Measurements from ENCODE around the gene SALL3.

SALL3 gene

DNA sequence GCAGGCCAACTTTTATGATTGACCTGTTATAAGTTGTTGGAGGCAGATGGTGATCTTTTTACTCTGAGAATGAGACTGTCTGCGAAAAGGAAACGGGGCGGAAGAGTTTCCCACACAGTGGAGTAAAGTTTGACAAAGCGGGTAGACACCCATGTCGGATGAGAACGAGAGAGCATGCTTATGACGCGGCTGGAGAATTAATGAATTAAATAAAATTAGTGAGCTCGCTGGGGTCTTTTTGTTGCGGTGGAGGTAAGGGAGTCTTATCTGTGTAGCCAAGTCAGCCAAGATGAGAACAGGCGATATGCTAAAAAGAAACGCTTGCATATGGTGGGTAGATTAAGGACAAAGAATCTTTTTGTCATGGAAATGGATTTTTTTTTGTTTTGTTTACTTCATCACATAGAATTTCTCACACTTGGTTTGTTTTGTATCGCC is 1.8 kb downstream of the SALL3 start:
- DNase-seq = no peak

GRCh38 chr18:78981989-78982620 is 2.5 kb downstream of the SALL3 start:
- DNase-seq = no peak

- no peak for DNase-seq
Measured at GRCh38 chr18:78983512-78983911, 3.9 kb downstream of the SALL3 start.

DNA sequence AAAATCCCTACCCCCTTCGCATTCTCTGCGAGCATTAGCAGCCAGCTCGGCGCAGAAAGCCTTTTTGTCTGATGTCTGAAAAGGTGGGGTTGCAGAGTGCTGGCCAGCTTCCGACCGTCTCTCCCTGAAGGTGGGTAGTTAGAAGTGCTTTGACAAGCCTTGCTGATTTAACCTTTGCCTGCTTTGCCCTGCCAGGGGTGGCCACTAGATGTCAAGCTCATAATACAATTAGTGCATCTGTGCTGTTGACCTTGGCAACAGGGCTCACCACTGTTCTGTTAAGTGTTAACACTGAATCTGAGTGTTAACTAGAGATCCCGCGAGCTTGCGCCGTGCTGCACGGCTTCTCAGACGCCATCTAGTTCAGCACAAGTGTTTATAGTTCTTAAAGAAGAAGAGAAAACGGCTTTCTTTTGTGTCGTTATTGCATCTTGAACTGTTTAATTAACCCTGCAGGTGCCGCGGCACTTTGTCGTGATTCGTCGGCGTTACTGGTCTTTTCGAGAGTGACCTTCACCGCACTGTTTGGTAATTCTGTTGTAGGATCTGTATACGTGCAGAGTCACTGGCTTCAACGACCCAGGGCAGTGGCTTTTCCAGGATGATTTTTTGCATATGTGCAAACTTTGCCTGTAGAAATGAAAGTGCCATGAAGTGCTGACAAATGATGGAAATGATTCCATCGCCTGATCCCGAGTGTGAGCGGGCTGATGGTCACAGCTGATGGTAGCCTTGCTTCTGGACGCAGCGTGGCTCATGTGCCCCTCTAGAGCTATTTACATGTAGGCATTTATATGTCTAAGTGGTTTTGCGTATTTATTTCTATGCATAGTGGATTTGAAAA is 5.5 kb downstream of the SALL3 start:
- no peak for DNase-seq

- DNase-seq = no peak
Measured at GRCh38 chr18:78986018-78986481, 6.4 kb downstream of the SALL3 start.

DNA sequence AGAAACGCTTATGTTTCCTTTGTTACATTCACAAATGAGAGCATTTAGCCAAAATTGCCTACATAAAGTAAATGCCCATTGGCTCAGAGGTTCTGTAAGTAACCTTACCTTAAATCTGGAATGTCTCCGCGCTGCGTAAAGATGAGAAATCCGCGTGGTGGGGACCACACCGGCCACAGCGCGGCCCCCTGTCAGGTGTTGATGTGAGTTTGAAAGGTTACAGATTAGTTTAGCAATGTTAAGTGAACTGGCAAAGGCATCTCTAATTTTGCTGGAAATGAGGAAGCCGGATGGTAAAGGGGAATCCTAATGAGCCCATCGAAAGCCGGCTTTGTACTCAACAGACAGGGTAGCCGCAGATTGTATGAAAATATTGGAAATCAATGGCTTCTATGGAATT is 11.8 kb downstream of the SALL3 start:
- DNase-seq = no peak

DNA sequence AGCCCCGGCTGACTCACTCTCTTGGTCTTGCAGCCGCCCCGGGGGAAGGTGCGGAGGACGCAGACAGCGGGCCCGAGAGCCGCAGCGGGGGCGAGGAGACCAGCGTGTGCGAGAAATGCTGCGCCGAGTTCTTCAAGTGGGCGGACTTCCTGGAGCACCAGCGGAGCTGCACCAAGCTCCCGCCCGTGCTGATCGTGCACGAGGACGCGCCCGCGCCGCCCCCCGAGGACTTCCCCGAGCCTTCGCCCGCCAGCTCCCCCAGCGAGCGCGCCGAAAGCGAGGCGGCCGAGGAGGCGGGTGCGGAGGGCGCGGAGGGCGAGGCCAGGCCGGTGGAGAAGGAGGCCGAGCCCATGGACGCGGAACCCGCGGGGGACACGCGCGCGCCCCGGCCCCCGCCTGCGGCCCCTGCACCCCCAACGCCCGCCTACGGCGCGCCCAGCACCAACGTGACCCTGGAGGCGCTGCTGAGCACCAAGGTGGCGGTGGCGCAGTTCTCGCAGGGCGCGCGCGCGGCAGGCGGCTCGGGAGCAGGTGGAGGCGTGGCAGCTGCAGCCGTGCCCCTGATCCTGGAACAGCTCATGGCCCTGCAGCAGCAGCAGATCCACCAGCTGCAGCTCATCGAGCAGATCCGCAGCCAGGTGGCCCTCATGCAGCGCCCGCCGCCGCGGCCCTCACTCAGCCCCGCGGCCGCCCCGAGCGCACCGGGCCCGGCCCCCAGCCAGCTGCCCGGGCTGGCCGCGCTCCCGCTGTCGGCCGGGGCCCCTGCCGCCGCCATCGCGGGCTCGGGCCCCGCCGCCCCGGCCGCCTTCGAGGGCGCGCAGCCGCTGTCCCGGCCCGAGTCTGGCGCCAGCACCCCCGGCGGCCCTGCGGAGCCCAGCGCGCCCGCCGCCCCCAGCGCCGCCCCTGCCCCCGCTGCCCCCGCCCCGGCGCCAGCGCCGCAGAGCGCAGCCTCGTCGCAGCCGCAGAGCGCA is 12.7 kb downstream of the SALL3 start:
- DNase-seq = no peak

DNA sequence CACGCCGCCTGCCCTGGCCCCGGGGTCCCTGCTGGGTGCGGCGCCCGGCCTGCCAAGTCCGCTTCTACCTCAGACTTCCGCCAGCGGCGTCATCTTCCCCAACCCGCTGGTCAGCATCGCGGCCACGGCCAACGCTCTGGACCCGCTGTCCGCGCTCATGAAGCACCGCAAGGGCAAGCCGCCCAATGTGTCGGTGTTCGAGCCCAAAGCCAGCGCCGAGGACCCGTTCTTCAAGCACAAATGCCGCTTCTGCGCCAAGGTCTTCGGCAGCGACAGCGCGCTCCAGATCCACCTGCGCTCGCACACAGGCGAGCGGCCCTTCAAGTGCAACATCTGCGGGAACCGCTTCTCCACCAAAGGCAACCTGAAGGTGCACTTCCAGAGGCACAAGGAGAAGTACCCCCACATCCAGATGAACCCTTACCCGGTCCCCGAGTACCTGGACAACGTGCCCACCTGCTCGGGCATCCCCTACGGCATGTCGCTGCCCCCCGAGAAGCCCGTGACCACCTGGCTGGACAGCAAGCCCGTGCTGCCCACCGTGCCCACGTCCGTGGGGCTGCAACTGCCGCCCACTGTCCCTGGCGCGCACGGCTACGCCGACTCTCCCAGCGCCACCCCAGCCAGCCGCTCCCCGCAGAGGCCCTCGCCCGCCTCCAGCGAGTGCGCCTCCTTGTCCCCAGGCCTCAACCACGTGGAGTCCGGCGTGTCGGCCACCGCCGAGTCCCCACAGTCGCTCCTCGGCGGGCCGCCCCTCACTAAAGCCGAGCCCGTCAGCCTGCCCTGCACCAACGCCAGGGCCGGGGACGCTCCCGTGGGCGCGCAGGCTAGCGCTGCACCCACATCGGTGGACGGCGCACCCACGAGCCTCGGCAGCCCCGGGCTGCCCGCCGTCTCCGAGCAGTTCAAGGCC is 13.7 kb downstream of the SALL3 start:
- no peak for DNase-seq

DNA sequence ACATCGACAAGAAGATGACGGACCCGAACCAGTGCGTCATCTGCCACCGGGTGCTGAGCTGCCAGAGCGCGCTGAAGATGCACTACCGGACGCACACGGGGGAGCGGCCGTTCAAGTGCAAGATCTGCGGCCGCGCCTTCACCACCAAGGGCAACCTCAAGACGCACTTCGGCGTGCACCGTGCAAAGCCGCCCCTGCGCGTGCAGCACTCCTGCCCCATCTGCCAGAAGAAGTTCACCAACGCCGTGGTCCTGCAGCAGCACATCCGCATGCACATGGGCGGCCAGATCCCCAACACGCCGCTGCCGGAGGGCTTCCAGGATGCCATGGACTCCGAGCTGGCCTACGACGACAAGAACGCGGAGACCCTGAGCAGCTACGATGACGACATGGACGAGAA is 14.4 kb downstream of the SALL3 start:
- no peak for DNase-seq

DNA sequence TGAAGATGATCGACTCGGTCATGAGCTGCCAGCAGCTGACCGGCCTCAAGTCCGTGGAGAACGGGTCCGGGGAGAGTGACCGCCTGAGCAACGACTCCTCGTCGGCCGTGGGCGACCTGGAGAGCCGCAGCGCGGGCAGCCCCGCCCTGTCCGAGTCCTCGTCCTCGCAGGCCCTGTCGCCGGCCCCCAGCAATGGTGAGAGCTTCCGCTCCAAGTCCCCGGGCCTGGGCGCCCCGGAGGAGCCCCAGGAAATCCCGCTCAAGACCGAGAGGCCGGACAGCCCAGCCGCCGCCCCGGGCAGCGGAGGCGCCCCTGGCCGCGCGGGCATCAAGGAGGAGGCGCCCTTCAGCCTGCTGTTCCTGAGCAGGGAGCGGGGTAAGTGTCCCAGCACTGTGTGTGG is 14.9 kb downstream of the SALL3 start:
- DNase-seq = no peak

DNA sequence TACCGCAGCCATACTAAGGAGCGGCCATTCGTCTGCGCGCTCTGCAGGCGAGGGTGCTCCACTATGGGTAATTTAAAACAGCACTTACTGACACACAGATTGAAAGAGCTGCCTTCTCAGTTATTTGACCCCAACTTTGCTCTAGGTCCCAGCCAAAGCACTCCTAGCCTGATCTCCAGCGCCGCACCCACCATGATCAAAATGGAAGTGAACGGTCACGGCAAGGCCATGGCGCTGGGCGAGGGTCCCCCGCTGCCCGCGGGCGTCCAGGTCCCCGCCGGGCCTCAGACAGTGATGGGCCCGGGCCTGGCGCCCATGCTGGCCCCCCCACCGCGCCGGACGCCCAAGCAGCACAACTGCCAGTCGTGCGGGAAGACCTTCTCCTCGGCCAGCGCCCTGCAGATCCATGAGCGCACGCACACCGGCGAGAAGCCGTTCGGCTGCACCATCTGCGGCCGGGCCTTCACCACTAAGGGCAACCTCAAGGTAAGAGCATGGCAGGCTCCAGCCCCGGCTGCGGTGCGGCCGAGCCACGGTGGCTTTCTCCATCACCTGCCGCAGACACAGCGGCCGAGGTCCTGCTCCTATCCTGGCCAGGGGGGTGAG is 15.5 kb downstream of the SALL3 start:
- no peak for DNase-seq

- DNase-seq = no peak
Measured at GRCh38 chr18:78995740-78996395, 16.2 kb downstream of the SALL3 start.

GRCh38 chr18:78996741-78997490 is 17.3 kb downstream of the SALL3 start:
- DNase-seq = no peak

GRCh38 chr18:78998371-78999071 is 18.9 kb downstream of the SALL3 start:
- no peak for DNase-seq

- DNase-seq = no peak
Measured at GRCh38 chr18:78999939-79000338, 20.3 kb downstream of the SALL3 start.

- DNase-seq = no peak
Measured at GRCh38 chr18:79000997-79001396, 21.4 kb downstream of the SALL3 start.

DNA sequence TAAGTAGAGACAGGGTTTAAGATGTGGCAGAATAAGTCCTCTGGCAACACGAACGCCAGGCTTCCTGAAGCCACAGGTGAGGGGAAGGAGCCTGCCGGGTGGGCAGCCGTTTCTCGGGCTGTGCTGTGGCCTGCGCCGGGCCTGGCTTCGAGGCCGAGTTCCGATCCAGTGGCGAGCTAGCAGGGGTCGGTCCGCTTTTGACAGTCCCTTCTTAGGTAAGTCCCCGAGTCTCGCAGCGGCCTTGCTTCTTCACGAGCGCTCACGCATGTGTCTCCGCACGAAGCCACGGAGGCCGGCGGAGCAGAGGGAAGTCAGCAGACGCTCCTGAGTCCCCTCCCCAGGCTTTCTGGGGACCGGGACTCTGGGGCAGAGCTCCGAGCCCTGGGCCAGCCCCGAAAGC is 26.0 kb downstream of the SALL3 start:
- DNase-seq = no peak

DNA sequence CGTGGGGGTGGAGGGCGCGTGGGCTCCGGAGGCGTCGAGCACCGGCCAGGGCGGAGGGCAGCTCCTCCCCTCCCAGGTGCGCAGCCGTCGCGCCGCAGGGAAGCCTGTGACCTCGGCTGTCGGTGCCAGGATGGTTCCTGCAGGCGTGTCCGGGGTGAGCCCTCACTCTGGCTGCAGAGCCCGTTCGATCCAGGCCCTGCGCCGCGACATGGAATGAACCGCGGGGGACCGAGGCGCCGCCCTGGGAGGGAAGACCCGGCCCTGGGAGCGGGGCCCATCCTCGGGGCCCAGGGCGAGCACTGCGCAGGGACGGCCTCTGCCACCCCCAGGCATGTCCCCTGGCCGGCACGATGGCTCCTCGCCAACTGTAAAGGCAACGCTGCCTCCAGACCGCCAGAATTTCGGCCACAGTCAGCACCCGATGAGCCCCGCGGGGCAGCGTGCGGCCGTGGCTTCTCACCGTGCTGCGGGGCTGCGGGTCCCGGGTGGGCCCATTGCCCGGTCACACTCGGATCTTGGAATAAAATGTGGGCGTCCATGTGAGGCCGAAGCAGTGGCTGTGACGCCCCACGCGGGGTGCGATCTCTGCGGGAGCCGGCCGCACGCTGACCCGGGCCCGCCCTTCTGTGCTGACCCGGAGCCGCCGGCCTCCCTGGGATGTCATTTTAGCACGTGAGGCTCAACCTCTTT is 26.6 kb downstream of the SALL3 start:
- DNase-seq = no peak

DNA sequence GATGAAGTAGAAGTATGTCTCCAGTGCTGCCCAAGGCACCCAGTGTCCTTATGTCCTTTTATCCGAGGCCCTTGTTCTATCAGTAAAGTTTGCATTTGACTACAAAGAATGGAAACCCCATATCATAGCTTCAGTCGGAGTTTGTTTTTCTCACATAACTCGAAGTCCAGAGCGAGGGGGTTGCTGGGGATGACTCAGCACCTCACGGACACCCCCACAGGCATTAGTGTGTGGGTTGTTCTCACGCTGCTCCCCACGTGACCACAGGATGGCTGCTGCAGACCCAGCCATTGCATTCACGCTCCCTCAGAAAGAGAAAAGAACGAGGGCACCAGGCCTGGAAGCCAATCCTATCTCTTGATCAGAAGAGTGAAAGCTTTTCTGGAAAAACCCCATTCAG is 27.8 kb downstream of the SALL3 start:
- no peak for DNase-seq

Measured in NCI-H187 treated with DMSO at 0.1 percent for 48 hours (cell line).